ENCODE results near the gene GAPDH.

DNA sequence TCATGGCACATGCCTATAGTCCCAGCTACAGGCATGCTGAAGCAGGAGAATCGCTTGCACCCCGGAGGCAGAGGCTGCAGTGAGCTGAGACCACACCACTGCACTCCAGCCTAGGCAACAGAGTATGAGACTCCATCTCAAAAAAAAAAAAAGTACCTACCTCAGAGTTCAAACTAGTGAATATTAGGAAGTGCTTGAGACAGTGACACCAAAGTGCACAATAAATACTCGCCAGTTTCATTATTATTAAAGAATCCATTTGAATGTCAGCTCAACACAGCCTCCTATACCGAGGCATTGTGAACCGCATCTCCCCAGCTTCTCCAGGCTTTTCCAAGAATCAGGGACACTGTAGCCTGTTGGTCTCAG is 5.0 kb downstream of the GAPDH start:
- TF ChIP-seq, protein P1, sequence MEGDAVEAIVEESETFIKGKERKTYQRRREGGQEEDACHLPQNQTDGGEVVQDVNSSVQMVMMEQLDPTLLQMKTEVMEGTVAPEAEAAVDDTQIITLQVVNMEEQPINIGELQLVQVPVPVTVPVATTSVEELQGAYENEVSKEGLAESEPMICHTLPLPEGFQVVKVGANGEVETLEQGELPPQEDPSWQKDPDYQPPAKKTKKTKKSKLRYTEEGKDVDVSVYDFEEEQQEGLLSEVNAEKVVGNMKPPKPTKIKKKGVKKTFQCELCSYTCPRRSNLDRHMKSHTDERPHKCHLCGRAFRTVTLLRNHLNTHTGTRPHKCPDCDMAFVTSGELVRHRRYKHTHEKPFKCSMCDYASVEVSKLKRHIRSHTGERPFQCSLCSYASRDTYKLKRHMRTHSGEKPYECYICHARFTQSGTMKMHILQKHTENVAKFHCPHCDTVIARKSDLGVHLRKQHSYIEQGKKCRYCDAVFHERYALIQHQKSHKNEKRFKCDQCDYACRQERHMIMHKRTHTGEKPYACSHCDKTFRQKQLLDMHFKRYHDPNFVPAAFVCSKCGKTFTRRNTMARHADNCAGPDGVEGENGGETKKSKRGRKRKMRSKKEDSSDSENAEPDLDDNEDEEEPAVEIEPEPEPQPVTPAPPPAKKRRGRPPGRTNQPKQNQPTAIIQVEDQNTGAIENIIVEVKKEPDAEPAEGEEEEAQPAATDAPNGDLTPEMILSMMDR (IDR thresholded peaks at IDR 0.05): no peak
- TF ChIP-seq POLR2A (IDR thresholded peaks at IDR 0.05) (no peak), POLR2AphosphoS5 (IDR thresholded peaks at IDR 0.05; ENCODE audit: insufficient read depth in 1 of 2, low read depth in 1 of 2) (no peak)
